ENCODE measurements around the gene MED12L.

DNA sequence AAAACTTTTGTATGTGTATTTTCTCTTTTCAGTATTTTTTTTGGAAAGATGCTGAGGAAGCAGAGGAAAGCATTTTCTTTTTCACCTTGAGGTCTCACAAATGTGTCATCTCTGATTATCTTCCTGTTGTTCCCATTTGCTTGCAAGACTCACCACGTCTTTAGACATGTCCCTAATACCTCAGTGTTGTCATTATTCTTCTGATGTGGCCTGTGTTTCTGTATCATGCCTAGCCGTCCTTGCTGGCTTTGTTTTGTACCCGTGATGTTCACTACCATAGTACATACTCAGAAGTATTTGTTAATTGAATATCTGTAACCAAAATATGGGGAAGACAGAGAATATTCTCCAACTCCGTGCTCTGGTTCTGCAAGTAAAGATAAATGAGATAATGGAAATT lies 197.9 kb downstream of the MED12L start:
- no peak for TF ChIP-seq EP300 (IDR thresholded peaks at IDR 0.05)
- TF ChIP-seq, protein P1, sequence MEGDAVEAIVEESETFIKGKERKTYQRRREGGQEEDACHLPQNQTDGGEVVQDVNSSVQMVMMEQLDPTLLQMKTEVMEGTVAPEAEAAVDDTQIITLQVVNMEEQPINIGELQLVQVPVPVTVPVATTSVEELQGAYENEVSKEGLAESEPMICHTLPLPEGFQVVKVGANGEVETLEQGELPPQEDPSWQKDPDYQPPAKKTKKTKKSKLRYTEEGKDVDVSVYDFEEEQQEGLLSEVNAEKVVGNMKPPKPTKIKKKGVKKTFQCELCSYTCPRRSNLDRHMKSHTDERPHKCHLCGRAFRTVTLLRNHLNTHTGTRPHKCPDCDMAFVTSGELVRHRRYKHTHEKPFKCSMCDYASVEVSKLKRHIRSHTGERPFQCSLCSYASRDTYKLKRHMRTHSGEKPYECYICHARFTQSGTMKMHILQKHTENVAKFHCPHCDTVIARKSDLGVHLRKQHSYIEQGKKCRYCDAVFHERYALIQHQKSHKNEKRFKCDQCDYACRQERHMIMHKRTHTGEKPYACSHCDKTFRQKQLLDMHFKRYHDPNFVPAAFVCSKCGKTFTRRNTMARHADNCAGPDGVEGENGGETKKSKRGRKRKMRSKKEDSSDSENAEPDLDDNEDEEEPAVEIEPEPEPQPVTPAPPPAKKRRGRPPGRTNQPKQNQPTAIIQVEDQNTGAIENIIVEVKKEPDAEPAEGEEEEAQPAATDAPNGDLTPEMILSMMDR (IDR thresholded peaks at IDR 0.05), result no peak
